ENCODE data around the gene CELF1. TPM values are rescaled to one million over a fixed set of nuclear protein-coding genes. Genes with fewer than 3 reads are reported as not detected.

Gene CELF1
- total RNA-seq, 1 donor from 2014 or later = 78.4 TPM

DNA sequence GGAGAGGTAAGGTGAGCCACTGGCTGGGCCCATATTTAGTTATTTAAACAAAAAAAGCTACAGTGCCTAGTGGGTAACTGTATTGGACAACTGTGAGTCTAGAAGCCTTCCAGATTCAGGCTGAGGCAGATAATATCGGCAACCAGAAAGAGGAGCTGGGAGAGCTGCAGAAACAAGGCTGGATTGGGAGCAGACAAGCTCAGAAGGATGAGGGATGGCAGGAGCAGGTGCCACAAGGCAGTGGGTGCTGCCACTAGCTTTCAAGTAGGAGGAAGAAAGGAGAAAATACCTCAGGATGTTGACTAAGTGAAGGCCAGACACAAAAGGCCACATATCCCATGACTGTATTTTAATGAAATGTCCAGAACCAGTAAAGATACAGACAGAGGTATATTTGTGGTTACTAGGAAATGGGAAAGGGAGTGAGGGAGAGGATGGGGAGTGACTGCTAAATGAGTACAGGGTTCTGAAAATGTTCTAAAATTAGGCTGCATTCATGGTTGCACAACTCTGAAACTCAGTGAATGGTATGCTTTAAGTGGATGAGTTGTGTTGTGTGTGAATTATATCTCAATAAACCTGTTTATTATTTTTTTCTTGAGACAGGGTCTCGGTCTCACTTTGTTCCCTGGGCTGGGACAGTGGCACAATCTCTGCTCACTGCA, 92.2 kb downstream of the CELF1 start:
- ATAC-seq = no peak

GRCh38 chr11:47454258-47454671, 98.7 kb downstream of the CELF1 start:
- peak; percentile 79 for DNase-seq (ENCODE audit: low spot score)
- ATAC-seq = peak; percentile 91

More for the DNA sequence above, 92.2 kb downstream of the CELF1 start:
- DNase-seq (ENCODE audit: low spot score) = no peak

DNA sequence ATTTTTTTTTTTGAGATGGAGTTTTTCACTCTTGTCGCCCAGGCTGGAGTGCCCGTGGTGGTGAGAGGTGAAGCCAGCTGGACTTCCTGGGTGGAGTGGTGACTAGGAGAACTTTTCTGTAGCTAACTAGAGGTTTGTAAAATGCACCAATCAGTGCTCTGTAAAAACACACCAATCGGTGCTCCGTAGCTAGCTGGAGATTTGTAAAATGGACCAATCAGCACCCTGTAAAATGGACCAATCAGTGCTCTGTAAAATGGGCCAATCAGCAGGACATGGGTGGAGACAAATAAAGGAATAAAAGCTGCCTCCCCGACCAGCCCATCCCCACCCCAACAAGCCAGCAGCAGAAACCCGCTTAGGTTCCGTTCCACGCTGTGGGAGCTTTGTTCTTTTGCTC, 99.6 kb downstream of the CELF1 start:
- no peak for DNase-seq (ENCODE audit: low spot score)
- ATAC-seq = no peak

DNA sequence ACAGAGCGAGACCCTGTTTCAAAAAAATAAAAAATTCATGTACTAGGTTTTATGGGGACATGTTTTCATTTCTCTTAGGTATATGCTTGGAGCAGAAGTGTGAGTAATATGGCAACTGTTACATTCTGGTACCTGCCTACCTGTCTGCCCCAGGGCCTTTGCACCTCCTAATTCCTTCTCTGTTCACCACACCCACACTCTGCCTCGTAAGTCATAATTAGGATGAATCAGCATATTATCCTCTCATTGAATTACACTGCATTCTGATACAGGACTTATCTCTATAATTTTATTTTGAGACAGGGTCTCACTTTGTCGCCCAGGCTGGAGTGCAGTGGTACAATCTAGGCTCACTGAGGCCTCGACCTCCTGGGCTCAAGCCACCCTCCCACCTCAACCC, 100.9 kb downstream of the CELF1 start:
- no peak for ATAC-seq
- no peak for DNase-seq (ENCODE audit: low spot score)

- no peak for DNase-seq (ENCODE audit: low spot score)
- ATAC-seq = no peak
These were observed 101.5 kb downstream of the CELF1 start for GRCh38 chr11:47451436-47451835.

DNA sequence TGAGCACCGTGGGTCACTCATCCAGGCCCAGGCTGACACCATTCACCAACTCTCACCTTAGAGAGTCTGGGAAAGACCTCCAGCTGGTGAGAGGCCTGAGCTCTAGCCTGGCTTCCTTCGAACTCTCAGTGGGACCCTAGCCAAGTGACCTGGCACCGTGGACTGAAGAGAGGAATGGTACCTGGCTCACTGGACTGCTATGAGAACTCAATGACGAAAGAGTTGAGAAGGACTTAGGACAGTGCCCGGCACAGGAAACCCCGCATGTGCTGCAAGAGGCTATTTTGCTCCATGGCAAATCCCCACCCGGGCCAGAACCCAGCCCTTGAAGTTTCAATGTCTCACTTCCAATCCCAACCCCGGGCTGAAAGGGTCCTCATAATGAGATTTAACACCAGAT, 103.4 kb downstream of the CELF1 start:
- DNase-seq (ENCODE audit: low spot score) (peak; percentile 81), ATAC-seq (peak; percentile 78)

GRCh38 chr11:47448566-47449427, 104.1 kb downstream of the CELF1 start, which contains the start of gene RAPSN:
TSS of gene RAPSN (minus strand) at chr11:47449136. CDS start at chr11:47448964, 172 bp downstream.
- DNase-seq (ENCODE audit: low spot score) (no peak), ATAC-seq (peak; percentile 38)

GRCh38 chr11:47447906-47448305, 105.0 kb downstream of the CELF1 start:
- DNase-seq (ENCODE audit: low spot score) (no peak), ATAC-seq (no peak)

DNA sequence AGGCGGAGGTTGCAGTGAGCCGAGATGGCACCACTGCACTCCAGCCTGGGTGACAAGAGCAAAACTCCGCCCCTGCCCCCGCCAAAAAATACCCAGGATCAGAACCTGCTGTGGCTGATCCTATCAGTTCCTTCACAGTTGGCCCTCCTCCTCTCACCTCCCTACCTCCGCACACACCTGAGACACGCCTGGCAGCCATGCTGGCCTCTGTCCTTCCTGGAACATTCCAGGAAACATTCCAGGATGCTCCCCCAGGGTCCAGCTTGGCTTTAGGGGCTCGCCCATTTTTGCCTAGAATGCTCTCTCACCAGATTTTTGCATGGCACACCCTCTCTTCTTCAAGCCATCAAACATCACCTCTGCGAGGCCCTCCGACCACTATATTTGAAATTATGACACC, 106.1 kb downstream of the CELF1 start:
- ATAC-seq = no peak
- DNase-seq (ENCODE audit: low spot score) = no peak

DNA sequence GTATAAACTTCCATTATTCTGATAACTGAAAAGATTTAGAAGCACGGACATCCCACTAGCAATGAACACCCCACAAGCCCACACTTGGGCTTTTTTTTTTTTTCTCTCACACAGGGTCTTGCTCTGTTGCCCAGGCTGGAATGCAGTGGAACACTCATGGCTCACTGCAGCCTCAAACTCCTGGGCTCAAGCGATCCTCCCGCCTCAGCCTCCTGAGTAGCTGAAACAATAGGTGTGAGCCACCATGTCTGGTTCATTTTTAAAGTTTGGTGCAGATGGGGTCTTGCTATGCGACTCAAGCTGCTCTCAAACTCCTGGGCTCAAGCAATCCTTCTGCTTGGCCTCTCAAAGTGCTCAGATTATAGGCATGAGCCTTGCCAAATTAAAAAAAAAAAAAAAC, 107.1 kb downstream of the CELF1 start:
- DNase-seq (ENCODE audit: low spot score) (no peak), ATAC-seq (no peak)

DNA sequence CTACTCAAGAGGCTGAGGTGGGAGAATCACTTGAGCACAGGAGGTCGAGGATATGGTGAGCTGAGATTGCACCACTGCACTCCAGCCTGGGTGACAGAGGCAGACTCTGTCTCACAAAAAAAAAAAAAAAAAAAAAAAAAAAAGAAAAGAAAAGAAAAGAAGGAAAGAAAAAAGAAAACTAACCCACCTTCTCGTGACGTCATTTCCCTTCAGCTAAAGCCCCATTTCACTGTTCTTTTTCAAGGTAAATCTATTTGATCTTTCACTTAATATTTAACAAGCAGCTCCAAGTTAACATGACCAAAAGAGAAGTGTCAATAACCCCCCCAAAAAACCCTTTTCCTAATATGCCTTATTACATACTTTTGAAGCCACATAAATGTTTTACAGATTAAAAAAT, 109.1 kb downstream of the CELF1 start:
- ATAC-seq = no peak
- DNase-seq (ENCODE audit: low spot score) = no peak

- DNase-seq (ENCODE audit: low spot score) (no peak), ATAC-seq (peak; percentile 18)
These were observed 109.8 kb downstream of the CELF1 start for GRCh38 chr11:47443028-47443700.

DNA sequence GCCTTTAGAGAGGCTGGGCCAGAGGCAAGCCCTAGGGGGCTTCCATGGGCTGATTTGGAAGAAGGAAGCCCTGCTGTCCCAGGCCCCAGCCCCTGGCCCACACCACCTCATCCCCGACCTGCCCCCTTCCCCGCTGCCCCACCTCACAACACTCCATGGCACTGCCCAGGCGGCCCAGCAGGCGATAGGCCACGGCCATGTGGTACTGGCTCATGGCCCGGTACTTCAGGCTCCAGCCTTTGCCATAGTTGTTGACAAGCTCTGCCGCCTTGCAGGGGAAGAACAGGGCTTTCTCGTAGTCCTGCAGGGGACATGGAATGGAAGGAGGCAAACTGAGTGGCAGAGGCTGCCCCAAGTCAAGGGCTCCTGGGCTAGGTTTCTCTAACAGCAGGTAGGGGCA, 110.4 kb downstream of the CELF1 start:
- DNase-seq (ENCODE audit: low spot score) = no peak

DNA sequence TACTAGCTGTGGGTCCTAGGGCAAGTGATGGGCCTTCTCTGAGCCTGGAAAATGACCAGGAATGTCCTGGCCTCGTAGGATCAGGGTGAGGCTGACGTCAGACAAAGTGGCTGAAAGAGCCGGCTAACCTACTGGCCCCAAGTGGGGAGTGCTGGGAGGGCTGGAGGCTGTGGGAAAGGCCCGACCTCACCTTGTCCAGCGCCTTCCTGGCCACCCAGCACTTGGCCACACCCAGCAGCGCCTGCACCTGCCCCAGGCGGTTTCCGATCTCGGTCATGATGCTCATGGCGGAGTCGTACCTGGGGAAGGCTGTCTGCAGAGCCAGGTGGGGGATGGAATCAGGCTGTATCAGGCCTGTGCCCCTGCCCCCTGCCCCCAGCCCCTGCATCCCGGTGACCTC, 111.5 kb downstream of the CELF1 start:
- no peak for DNase-seq (ENCODE audit: low spot score)
- no peak for ATAC-seq

More for the DNA sequence above, 110.4 kb downstream of the CELF1 start:
- peak; percentile 39 for ATAC-seq

- DNase-seq (ENCODE audit: low spot score) (no peak), ATAC-seq (no peak)
These were observed 112.9 kb downstream of the CELF1 start for GRCh38 chr11:47440054-47440476.

GRCh38 chr11:47438721-47439120, 114.2 kb downstream of the CELF1 start:
- DNase-seq (ENCODE audit: low spot score) (no peak), ATAC-seq (no peak)

GRCh38 chr11:47437746-47438418, 115.0 kb downstream of the CELF1 start:
- ATAC-seq (peak; percentile 82), DNase-seq (ENCODE audit: low spot score) (peak; percentile 94)

DNA sequence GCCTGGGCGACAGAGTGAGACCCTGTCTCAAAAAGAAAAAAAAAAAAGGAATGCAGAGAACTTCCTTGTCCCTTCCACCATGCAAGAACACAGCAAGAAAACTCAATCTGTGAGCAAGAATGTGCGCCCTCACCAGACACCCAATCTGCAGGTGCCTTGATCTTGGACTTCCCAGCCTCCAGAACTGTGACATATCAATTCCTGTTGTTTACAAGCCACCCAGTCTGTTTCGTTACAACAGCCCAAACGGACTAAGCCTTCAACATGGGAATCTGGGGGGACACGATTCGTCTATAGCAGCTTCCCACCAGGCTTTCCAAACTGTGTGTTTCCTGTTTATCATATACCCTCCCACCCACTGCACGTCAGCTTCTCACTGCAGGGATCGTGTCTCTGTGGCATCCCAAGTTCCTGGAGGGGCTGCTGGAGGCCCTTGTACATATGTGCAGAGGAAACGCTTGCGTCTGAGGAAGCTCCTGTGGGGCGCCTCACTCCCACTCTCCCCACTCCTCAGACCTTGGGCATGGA, 115.7 kb downstream of the CELF1 start:
- DNase-seq (ENCODE audit: low spot score) (no peak), ATAC-seq (no peak)

- ATAC-seq = no peak
- DNase-seq (ENCODE audit: low spot score) = no peak
These were observed 116.2 kb downstream of the CELF1 start for GRCh38 chr11:47436726-47437125.

DNA sequence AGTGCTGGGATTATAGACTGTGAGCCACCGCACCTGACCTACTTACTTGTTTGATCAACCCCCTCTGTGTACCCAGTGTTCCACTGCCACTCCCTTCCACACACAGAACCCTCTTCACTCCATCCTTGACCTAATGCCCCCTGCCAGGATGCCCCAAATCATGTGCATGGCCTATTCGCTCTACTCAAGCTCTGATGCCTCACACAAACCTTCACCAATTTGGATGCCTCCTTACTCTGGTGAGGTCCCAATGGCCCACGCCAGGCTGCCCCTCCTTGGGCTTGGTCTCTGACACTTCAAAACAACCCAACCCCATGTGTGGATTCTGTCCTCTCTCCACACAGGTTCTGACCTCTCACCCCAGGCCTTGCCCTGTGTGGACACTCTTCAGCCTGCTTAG, 117.2 kb downstream of the CELF1 start:
- no peak for ATAC-seq
- no peak for DNase-seq (ENCODE audit: low spot score)
